Stimulated activated CD8-positive, alpha-beta memory T cell treated with anti-CD3 and anti-CD28 coated beads, Interleukin-15, amount 100 ng/mL, for 1 hour (primary cell): Measurements from ENCODE around the gene PCGF3.
"Not testable (repeated sequence)": the region's sequence is repeated elsewhere in the genome, so short reads cannot be mapped to it uniquely, and the experiment has no call there.

ENCODE experiments used
- DNase-seq: peaks from one replicate; pipeline ENCODE4 v3.0.0-alpha.2; 2020; ENCODE audit warnings: low read depth

Gene PCGF3

GRCh38 chr4:764405-765169 is 59.0 kb downstream of the PCGF3 start:
- DNase-seq, result no peak

GRCh38 chr4:766152-766515 is 60.5 kb downstream of the PCGF3 start:
- DNase-seq, result no peak

- DNase-seq, result no peak
Observed at GRCh38 chr4:766559-767283, 61.1 kb downstream of the PCGF3 start.

- no peak for DNase-seq
Observed at GRCh38 chr4:768076-768475, 62.4 kb downstream of the PCGF3 start.

- DNase-seq, result no peak
Observed at GRCh38 chr4:768995-769394, 63.4 kb downstream of the PCGF3 start.

- DNase-seq, result no peak
Observed at GRCh38 chr4:769511-769910, 63.9 kb downstream of the PCGF3 start.

GRCh38 chr4:770022-770421 is 64.4 kb downstream of the PCGF3 start:
- no peak for DNase-seq

GRCh38 chr4:771464-771863 is 65.8 kb downstream of the PCGF3 start:
- no peak for DNase-seq

- DNase-seq, result no peak
Observed at GRCh38 chr4:772118-772517, 66.5 kb downstream of the PCGF3 start.

GRCh38 chr4:772776-773175 is 67.1 kb downstream of the PCGF3 start:
- no peak for DNase-seq

GRCh38 chr4:773214-773613 is 67.6 kb downstream of the PCGF3 start:
- no peak for DNase-seq

GRCh38 chr4:774419-775092 is 68.9 kb downstream of the PCGF3 start:
- not testable (repeated sequence) for DNase-seq

GRCh38 chr4:775485-775884 is 69.9 kb downstream of the PCGF3 start:
- not testable (repeated sequence) for DNase-seq

GRCh38 chr4:776743-777441 is 71.3 kb downstream of the PCGF3 start:
- no peak for DNase-seq

GRCh38 chr4:777520-778262 is 72.1 kb downstream of the PCGF3 start:
- no peak for DNase-seq

GRCh38 chr4:779555-779954 is 73.9 kb downstream of the PCGF3 start:
- no peak for DNase-seq

- not testable (repeated sequence) for DNase-seq
Observed at GRCh38 chr4:780255-780654, 74.6 kb downstream of the PCGF3 start.

- DNase-seq, result no peak
Observed at GRCh38 chr4:780716-781492, 75.3 kb downstream of the PCGF3 start.

- DNase-seq, result peak; percentile 95
Observed at GRCh38 chr4:781493-782216, 76.0 kb downstream of the PCGF3 start.
